ENCODE data around the gene UBL3.

GRCh38 chr13:29846475-29847256 is 3.8 kb downstream of the UBL3 start:
- TF ChIP-seq POLR2A (IDR thresholded peaks at IDR 0.05; ENCODE audit: low read depth, low read length) (no peak), TAF1 (IDR thresholded peaks at IDR 0.05; ENCODE audit: low read depth, low read length) (no peak), POLR2AphosphoS5 (IDR thresholded peaks at IDR 0.05; ENCODE audit: low read depth, low read length) (no peak), SPI1 (IDR thresholded peaks at IDR 0.05; ENCODE audit: low read depth, low read length) (no peak), POU2F2 (IDR thresholded peaks at IDR 0.05; ENCODE audit: low read depth, low read length) (no peak)

Data from GM12891 (cell line).